ENCODE measurements around the gene DDIT4.
"Not testable (repeated sequence)": the region's sequence is repeated elsewhere in the genome, so short reads cannot be mapped to it uniquely, and the experiment has no call there.

The DDIT4 gene

DNA sequence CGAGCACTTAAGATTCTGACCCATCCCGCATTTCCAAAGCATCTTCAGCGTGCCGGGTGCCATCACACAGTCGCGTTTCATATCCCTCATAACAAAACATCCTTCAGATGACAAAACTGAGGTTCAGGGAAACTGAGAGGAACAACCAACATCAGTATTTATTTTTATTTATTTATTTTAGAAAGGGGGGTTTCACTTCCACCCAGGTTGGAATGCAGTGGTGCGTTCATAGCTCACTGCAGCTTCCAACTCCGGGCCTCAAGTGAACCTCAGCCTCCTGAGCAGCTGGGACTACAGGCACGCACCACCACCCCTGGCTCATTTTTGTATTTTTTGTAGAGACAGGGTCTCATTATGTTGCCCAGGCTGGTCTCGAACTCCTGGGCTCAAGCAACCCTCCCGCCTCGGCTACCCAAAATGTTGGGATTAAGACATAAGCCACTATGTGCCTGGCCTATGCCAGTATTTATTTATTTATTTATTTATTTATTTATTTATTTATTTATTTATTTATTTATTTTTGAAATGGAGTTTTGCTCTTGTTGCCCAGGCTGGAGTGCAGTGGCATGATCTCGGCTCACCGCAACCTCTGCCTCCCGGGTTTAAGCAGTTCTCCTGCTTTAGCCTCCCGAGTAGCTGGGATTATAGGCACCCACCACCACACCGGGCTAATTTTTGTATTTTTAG lies 24.4 kb upstream of the DDIT4 start:
- DNase-seq = not testable (repeated sequence)

DNA sequence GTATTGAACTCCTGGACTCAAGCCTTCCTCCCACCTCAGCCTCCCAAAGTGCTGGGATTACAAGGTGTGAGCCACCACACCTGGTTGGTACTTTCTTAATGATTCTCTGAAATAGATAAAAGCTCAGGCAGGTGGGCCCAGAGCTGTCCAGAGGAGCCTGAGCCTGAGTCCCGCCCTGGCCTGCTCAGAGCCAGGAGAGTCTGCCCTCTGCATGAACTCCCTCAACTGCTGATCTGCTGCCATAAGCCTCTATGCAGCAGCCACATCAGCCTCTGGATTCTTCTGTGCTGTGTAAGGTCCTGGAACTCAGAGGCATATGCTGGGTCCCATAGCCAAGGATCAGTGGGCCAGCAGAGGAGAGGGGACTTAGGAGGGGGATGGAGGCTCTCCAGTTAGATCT lies 23.1 kb upstream of the DDIT4 start:
- DNase-seq = no peak

DNA sequence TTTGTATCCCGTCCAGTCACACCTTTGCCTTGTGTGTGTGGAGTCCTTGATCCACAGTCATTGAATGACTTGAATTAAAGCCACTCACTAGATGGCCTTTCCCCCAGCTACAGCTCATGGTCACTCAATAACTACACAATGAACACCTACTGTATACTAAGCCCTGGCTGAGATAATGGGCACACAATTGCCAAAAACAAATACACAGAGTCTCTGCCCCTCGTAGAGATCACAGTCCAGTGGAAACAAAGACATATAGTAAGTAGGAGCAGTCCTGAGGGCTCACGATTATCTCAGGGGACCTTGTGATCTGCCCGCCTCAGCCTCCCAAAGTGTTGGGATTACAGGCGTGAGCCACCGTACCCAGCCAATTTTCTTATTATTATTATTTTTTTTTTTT lies 22.1 kb upstream of the DDIT4 start:
- DNase-seq = no peak

DNA sequence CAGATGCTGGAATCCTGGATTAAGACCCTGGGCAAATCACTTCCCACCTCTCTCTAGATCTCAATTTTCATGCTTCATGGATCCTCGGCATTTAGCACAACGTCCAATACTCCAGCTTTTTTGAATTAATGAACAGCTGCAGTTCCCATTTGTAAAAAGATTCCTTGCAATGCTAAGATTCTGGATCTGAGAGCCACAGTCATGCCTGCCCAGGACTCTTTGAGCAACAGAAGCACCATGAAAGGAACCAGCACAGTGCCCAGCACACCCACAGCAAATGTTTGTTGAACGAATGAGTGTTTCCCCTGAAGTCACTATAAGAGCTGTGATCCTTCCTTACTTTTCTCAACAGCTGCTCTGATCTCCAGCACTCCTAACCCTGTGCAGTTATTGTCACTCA lies 20.8 kb upstream of the DDIT4 start:
- no peak for DNase-seq

DNA sequence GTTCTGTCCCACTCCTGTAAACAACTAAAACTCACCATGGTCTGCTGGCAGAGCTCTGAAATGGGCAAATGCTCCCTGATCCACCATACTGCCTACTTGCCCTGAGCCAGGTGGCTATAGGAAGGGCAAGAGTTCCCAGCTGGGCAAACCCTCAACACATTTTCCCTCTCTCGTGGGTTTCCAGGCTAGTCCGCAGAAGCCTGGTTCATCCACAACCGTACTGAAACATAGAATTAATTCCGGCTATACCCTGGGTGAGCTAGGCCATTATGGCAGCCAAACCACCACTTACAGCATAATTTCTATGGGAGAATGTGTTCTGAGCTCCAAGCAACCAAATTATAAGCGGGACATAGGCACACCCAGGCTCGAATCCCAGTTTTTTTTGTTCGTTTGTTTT lies 20.1 kb upstream of the DDIT4 start:
- DNase-seq = no peak

DNA sequence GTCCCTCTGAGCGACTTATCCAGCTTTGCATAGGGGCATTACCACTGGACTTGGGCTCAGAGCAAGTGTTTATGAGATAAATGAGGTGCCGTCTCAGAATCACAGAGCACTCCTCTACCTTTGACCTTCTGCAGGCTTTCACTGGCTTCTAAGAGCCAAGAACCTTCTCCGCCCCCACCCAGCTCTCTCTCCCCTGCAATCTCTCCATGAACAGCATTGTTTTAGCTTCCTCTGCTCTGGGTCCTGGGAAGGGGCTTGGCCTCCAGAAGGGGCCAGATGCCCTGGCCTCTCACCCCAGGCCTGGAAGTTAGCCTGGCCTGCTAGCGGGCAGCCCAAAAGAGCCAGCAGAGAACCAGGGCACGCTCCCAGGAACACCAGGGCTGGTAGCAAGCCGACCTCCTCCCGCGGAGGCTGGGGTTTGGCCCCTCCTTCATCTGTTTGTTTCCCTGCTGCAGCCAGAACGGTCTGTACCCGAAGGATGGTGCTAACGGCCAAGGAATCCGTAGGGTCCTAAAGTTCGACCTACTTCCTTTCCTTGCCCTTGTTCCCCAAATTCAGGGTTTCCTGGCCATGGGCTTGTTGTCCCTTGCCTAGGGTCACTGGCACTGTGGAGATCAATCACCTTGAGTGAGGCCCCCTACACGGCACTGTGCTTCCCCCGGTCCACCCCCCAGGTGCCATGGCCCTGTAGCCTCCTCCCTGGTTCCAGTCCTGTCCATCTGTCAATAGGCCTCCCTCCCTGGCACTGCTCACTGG lies 18.7 kb upstream of the DDIT4 start:
- no peak for DNase-seq

DNA sequence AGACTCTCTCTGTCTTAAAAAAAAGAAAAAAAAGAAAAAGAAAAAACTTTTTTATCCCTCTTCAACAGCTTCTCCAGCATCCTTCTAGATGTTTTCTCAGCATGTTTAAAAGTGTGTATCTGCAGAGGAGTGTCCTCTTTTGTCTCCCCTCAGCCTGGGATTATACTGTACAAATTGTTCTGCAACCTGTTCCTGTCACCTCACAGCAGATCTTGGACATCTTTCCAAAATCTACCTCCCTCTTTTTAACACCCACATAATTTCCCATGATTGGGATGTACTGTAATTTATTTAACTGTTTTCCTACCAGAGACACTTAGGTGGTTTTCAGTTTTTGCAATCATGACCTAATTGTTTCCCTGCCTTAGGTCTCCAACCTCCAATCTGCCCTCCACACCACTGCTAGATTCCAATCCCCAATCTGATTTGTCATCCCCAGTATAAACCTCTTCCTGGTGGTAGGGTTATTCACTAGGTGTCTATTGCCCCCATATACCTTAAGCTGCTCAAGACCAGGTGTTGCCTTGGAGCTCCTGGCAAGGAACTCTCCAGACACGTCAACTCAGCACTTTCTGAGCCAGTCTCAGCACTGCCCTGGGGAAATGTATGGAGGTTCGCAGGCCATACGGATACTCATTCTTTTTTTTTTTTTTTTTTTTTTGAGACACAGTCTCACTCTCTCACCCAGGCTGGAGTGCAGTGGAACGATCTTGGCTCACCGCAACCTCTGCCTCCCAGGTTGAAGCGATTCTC lies 17.6 kb upstream of the DDIT4 start:
- DNase-seq = no peak

DNA sequence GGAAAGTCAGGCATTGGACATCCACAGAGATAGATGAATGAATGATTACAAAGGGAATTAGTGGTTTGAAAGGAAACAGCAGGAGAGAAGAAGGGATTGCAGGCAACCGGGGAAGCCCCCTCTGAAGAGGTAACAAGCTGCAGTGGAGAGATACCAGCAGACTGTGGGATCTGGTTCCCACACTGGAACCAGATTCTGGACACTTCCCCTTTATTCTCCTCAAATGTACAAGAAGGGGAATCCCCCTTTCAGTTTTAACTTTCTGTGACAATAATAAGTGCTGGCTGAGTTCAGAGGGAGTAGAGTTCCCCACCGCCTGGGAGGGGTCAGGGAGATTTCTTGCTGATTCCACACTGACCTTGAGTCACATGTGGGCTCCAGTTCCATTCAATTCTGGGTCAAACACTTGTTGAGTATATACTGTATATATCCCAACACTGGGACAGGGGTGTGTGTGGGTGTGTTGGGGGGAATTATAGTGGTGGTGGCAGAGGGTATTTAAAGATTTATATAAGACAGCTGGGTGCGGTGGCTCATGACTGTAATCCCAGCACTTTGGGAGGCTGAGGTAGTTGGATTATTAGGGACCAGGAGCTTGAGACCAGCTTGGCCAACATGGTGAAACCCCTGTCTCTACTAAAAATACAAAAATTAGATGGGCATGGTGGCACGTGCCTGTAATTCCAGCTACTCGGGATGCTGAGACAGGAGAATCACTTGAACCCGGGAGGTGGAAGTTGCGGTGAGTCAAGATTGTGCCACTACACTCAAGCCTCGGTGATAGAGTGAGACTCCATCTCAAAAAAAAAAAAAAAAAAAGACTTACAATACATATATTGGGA lies 16.5 kb upstream of the DDIT4 start:
- no peak for DNase-seq

DNA sequence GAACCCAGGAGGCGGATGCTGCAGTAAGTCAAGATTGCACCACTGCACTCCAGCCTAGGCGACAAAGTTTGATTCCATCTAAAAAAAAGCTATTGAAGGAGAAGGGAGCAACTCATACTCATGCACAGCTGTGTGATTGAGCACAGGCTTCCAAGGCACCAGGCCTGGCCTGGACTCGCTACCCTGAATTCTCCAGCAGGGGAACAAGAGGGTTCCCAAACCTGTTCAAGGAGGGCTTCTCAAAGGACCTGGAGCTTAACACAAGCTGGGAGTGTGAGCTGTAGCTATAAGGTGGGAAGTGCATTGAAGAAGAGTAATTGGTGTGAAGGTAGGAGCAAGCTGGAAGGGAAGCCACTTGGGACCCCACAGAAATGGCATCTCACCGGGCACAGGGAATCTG lies 15.1 kb upstream of the DDIT4 start:
- no peak for DNase-seq

DNA sequence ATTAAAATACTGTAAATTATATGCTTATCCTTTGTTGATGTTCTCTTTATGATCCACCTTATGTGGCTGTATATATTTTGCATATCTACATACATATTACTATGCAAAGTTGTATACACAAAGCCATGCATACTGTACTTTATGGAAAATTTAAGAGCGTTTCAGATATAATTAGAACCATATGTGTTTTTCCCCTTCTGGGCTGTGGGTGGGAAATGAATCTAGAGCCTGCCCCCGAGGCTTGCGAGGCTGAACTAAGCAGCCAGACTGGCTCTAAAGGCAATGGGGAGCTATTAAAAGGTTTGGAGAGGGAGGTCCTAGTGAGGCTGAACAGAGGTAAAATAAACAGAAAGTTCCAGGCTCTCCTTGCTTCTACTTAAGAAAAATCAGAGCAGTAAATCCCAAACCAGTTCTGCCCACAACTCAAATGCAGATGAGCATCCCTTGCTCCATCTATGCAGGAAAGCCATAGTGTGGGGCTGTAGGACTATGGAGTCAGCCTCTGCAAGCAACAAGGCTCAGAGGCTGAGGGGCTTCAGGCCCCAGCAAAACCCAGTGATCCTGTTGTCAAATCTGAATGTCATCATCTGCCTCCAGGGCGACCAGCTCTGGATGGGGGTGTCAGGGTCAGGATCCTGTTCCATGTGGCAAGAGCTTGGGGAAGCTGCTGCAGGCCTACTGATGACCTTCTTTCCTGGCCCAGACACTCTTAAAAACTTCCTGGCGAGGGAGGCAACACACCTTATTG lies 14.1 kb upstream of the DDIT4 start:
- no peak for DNase-seq

DNA sequence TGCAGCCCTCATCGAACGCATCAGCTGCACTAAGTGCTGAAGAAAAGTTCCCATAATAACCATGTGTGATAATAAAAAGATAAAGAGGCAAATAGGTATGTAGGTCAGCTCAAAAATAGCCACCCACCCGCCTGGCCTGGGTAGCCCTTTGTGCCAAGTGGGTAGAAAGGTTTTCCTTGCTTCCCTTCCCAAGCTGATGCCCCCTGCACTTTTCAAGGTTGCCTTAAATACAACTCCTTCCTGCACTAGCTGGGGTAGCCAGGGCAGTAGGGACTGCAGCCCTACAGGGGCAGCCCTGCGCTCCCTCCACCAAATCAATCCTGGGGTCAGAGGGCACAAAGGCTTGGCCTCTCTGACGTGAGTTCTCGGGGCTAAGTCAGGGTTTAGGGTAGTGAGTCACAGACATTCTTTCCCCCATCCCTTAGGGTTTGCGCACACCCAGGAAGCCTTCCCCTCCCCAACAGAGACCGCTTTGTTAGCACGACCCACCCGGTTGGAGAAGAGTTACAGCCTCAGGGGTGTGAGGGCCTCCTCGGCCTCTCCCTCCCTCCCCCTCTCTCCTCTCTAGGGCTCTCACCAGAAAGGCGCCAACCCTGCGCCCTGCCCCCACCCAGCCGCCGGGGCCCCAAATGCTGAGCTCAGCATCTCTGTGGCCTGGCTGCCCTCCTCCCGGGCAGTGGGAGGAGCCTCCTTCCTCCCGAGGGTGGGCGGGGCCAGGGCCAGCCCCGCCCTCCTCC lies 13.3 kb upstream of the DDIT4 start:
- no peak for DNase-seq

DNA sequence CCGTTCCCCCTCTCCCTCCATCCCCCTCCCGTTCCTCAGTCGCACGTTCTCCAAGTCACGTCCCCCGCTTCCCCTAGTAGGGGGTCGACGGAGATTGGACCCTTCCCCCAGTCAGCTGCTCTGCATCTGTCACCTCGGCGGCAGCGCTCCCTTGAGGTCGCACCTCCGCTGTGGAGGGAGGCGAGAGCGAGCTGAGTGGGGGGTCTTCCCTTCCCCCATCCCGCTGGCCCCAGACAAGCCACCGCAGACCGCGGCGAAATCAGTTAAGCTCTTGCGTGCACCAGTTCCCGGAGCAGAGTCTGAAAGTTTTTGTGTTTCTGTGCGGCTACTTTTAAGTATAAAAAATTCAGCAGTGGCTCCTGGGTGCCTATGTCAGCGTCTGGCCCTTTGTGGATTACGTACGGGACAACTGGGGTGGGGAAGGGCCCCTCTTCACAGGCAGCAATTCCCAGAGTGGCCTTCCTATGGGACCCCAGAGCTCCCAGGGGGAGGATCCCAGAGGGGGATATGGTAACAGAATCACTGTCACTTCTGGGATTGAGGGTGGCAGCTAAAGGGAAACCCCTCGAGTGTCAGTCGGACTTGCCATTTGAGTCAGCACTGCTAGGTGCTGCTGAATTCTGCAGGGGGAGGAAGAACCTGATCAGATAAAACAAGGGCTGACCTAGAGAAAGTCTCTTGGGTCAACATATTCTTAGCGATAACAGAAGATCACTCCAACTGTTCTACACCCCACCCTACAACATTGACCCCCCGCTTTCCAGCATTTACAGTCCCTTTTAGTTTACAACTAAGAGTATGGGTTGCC lies 12.5 kb upstream of the DDIT4 start:
- no peak for DNase-seq

DNA sequence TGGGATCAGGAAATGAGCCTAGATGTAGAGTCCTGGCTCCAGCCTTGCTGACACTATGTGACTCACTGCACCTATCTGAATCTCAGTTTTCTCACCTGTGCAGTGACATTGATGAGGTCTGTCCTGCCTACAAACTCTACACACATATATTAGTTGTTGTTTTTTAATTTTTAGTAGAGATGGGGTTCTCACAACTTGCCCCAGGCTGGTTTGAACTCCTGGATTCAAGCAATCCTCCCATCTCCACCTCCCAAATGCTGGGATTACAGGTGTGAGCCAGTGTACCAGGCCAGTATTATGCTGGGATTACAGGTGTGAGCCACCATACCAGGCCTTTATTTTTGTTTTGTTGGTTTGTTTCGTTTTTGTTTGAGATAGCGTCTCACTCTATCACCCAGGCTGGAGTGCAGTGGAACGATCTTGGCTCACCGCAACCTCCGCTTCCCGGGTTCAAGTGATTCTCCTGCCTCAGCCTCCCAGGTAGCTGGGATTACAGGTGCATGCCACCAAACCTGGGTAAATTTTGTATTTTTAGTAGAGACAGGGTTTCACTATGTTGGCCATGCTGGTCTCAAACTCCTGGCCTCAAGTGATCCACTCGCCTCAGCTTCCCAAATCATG lies 11.8 kb upstream of the DDIT4 start:
- DNase-seq = no peak

DNA sequence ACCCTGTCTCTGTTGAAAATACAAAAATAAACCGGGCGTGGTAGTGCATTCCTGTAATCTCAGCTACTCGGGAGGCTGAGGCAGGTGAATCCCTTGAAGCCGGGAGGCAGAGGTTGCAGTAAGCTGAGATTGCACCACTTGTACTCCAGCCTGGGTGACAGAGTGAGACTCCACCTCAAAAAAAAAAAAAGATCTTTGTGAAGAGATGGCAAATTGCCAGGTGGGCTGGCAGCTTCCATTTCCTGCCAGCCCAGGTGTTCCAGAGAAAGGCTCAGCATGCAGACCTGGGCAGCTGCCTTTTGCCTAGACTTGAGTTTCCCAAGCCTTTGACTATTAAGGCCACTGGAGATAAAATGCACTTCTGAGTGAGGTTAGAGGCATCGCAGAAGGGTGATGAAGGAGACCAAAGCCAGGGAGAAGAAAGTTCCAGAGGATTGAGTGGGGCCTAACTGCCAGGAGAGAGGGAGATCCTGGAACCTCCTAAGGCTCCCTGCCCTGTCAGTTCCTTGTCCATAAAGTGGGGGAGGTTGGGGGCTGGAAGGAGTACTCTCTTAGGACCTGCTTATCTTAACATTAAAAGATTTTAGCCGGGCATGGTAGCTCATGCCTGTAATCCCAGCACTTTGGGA lies 10.0 kb upstream of the DDIT4 start:
- peak; percentile 45 for DNase-seq

DNA sequence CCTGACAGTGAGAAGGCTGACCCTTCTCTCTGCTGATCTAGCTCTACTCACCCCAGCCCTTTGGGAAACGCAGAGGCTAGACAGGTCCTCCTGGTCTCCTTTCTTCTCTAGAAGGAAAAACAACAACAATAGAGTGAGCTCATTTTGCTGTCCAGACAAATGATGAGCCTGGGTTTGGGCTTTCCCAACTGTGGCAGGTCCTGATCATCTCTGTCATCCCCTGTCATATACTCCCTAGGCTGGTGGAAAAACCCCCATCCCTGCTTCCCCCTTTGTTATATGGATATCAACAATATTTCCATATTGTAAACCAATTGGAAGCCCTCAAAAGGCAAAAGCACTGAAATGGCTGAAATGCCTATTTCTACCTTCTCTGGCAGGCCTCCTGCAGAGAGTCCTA lies 9.2 kb upstream of the DDIT4 start:
- no peak for DNase-seq

DNA sequence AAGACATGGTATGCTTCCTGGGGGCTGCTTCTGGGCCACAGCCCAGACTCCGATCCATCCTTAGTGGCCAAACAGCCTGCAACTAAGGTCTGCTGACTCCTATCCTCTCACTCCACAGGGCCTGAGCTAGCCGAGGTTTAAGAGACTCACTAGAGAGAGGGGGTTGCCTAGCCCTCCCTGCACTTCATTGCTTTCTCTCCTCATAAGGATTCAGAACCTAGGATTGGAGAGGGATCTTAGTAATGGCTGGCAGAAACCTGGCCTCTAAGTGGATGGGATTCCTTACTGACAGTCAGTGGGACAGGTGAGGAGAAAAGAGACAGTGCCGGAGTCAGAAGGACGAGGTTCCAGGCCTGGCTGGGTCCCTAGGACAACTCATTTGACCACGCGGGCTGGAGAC lies 8.2 kb upstream of the DDIT4 start:
- DNase-seq = no peak

DNA sequence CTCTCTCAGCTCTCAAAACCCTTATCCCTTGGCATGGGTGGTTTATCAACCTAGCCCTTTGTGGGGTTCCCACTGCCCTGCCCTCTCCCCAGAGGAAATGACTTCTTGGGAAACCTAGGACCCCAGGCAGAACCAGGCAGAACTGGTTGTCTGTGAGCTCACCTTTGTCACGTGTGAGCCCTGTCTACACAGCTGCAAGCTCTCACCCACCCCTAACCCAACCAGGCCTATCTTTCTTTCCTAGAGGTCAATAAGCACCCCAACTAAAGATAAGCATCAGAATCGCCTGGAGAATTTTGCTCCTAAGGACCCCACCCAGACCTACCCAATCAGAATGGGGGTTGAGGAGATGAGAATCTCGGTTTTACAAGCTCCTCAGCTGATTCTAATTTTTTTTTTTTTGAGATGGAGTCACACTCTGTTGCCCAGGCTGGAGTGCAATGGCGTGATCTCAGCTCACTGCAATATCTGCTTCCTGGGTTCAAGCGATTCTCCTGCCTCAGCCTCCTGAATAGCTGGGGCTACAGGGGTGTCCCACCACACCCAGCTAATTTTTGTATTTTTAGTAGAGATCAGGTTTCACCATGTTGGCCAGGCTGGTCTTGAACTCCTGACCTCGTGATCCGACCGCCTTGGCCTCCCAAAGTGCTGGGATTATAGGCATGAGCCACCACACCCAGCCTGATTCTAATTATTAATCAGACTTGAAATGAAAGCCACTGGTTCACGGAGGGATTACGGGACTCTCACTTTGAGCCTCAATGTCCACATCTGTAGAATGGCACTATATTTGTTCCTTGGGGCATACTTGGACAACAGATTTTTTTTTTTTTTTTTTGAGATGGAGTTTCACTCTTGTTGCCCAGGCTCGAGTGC lies 7.5 kb upstream of the DDIT4 start:
- DNase-seq = no peak

DNA sequence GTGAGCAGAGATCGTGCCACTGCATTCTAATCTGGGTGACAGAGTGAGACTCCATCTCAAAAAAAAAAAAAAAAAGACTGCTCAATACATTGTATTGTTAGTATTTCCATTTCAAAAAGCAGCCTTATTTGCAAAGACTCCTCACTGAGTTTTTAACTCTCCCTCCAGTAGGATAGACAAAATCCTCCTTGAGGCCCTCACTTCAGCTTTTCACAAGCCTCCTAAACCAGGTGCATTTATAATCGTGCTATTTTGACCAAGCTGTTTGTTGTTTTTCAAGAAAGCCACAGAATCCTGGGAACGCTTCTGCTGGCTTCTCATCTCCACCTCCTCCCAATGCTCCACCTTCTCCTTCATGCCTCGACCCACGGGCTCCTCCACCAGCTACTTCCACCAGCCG lies 6.3 kb upstream of the DDIT4 start:
- no peak for DNase-seq
